CD4-positive, CD25-positive, alpha-beta regulatory T cell (primary cell): ENCODE data around the gene CADM2. TPM values are rescaled to one million over a fixed set of nuclear protein-coding genes. Genes with fewer than 3 reads are reported as not detected.

ENCODE experiments used
- ATAC-seq, 2 donors: fragments of 150-1000 bp; cut with Tn5 transposase; one replicate each; pipeline ENCODE4 v1.10.0; 2021; ENCODE audit warnings: low read depth in 2 of 2, moderate number of reproducible peaks in 2 of 2, moderate library complexity in 1 of 2
- DNase-seq, 3 donors: peaks; one replicate each; pipeline versions ENCODE4 v3.0.0 to v3.0.0-alpha.2; 2012 to 2022; ENCODE audit warnings: mixed read lengths in 1 of 3
- H3K27ac ChIP-seq: one replicate; pipeline ENCODE4 v1.7.0; 2013; ENCODE audit warnings: mild to moderate bottlenecking, low read length; ENCODE audit not compliant: insufficient read depth, poor library complexity, severe bottlenecking
- H3K27me3 ChIP-seq: one replicate; pipeline ENCODE4 v1.7.0; 2013; ENCODE audit warnings: low read length; ENCODE audit not compliant: control insufficient read depth, insufficient read depth
- H3K36me3 ChIP-seq: one replicate; pipeline ENCODE4 v1.7.0; 2013; ENCODE audit warnings: mild to moderate bottlenecking, low read length, moderate library complexity; ENCODE audit not compliant: control insufficient read depth, insufficient read depth
- H3K4me1 ChIP-seq: 2 replicates; pipeline ENCODE4 v1.7.0; 2013; ENCODE audit warnings: mild to moderate bottlenecking, low read length; ENCODE audit not compliant: insufficient read depth, control insufficient read depth, poor library complexity, severe bottlenecking
- H3K4me3 ChIP-seq: one replicate; pipeline ENCODE4 v1.7.0; 2013; ENCODE audit warnings: low read depth, mild to moderate bottlenecking, low read length, moderate library complexity
- H3K9me3 ChIP-seq, 2 experiments: 1 replicate in 1 of 2; 2 replicates in 1 of 2; pipeline ENCODE4 v1.7.0; 2013; ENCODE audit warnings: low read length in 2 of 2, mild to moderate bottlenecking in 1 of 2, moderate library complexity in 1 of 2; ENCODE audit not compliant: control insufficient read depth in 2 of 2
- H3K27ac Mint-ChIP-seq, 3 donors: one replicate each; pipeline ENCODE4 v1.8.0; 2020 to 2022; ENCODE audit warnings: mild to moderate bottlenecking in 3 of 3, mixed read lengths in 3 of 3, moderate library complexity in 2 of 3
- H3K27me3 Mint-ChIP-seq: one replicate; pipeline ENCODE4 v1.8.0; 2022; ENCODE audit warnings: mild to moderate bottlenecking, mixed read lengths
- H3K36me3 Mint-ChIP-seq: one replicate; pipeline ENCODE4 v1.8.0; 2020; ENCODE audit warnings: mixed read lengths
- H3K4me1 Mint-ChIP-seq, 4 donors: one replicate each; pipeline ENCODE4 v1.8.0; 2020 to 2022; ENCODE audit warnings: mixed read lengths in 4 of 4, mild to moderate bottlenecking in 1 of 4
- H3K4me3 Mint-ChIP-seq, 4 donors: one replicate each; pipeline ENCODE4 v1.8.0; 2020 to 2022; ENCODE audit warnings: mild to moderate bottlenecking in 4 of 4, mixed read lengths in 4 of 4, moderate library complexity in 3 of 4
- H3K9me3 Mint-ChIP-seq, 7 donors: one replicate each; pipeline ENCODE4 v1.8.0; 2020 to 2022; ENCODE audit warnings: mixed read lengths in 7 of 7, mild to moderate bottlenecking in 3 of 7, moderate library complexity in 2 of 7
- polyA plus RNA-seq, 4 donors: library from polyadenylated mRNA; unstranded; fragments of 300-500 nt; fragmentation: Illumina TruSeq; gene quantifications; one replicate each; pipeline ENCODE4 v1.2.3, GENCODE V29; 2021
- total RNA-seq: library from RNA; stranded (reverse); gene quantifications from one replicate; pipeline ENCODE4 v1.2.3, GENCODE V29; 2022

The CADM2 gene
- total and polyA plus RNA-seq, 5 donors from 2014 or later, result not detected

DNA sequence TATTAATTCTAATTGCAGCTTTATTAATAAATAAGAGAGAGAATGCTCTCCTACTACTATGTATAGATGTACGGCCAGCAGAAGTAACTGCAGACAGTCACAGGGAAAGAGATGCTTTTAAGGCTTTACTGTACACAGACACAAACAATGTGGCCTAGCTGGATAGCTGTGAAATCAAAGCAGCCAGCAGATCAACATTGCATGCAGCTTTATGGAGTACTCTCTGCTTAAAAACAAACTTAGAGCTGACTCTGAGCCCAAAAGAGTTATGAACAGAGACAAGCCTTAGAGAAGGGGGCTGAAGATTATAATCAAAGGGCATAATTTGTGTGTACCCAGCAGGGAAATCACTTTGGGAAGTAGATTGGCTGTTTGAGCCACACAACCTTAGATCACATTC lies 47.2 kb downstream of the CADM2 start:
- DNase-seq (no peak), ATAC-seq (no peak)
- Mint-ChIP-seq H3K4me1 (no peaks in the 10 kb centered on the region), H3K36me3 (no peaks in the 10 kb centered on the region), H3K4me3 (no peak overlapping the region), H3K27ac (no peak overlapping the region), H3K9me3 (peaks cover 0 to 10% (median 2%) of the 10 kb centered on the region in 7 donors), H3K27me3 (no peaks in the 10 kb centered on the region)
- Histone ChIP-seq H3K36me3 (no peaks in the 10 kb centered on the region), H3K9me3 (no peaks in the 10 kb centered on the region), H3K27ac (no peak overlapping the region), H3K4me1 (no peaks in the 10 kb centered on the region), H3K27me3 (no peaks in the 10 kb centered on the region), H3K4me3 (no peak overlapping the region)

GRCh38 chr3:85007195-85008094 lies 48.7 kb downstream of the CADM2 start:
- Histone ChIP-seq H3K4me1 (no peaks in the 10 kb centered on the region), H3K27ac (no peak overlapping the region), H3K36me3 (no peaks in the 10 kb centered on the region), H3K27me3 (no peaks in the 10 kb centered on the region), H3K4me3 (no peak overlapping the region), H3K9me3 (no peaks in the 10 kb centered on the region)
- H3K27me3 Mint-ChIP-seq, result no peaks in the 10 kb centered on the region
- H3K36me3 Mint-ChIP-seq, result no peaks in the 10 kb centered on the region
- no peaks in the 10 kb centered on the region for H3K4me1 Mint-ChIP-seq
- peaks cover 0 to 10% (median 0%) of the 10 kb centered on the region in 7 donors for H3K9me3 Mint-ChIP-seq
- H3K27ac Mint-ChIP-seq, result no peak overlapping the region
- no peak overlapping the region for H3K4me3 Mint-ChIP-seq
- ATAC-seq, result no peak
- no peak for DNase-seq

DNA sequence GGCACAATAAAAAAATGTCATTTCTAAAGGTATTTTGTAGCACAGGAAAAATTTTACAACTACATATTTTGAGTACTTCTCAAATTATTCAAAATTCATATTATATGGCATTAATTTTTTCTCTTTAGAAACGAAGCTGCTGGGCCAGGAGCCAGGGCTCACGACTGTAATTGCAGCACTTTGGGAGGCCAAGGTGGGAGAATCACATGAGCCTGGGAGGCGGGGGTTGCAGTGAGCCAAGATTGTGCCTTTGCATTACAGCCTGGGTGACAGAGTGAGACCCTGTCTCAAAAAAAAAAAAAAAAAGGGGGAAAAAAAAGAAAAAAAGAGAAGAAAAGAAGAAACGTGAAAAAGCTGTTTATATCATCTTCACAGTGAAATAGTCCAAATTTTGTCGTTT lies 62.0 kb downstream of the CADM2 start:
- Mint-ChIP-seq H3K9me3 (peaks cover 0 to 15% (median 5%) of the 10 kb centered on the region in 7 donors), H3K36me3 (no peaks in the 10 kb centered on the region)

DNA sequence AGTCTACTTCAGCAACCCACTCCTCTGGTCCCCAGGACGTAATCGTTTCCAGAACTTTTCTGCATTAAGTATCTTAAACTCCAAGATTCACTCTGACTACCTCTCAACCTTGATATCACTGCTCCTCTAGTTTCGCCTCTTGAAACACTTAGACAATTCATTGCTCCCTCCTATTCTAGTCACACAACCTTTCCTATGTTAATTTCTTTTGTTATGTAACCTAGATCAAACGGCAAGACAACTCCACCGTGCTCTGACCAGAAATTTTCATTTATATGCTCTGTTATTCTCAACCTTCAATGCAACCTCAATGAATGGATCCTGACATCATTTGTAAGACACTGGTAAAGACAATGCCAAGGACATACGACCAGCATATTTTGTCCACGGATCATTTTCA lies 71.3 kb downstream of the CADM2 start:
- Histone ChIP-seq H3K27ac (no peak overlapping the region), H3K36me3 (no peaks in the 10 kb centered on the region), H3K9me3 (peaks cover 0 to 7% of the 10 kb centered on the region in 2 experiments), H3K27me3 (no peaks in the 10 kb centered on the region), H3K4me3 (no peak overlapping the region), H3K4me1 (no peaks in the 10 kb centered on the region)
- DNase-seq, result no peak
- no peak overlapping the region for H3K27ac Mint-ChIP-seq
- no peaks in the 10 kb centered on the region for H3K36me3 Mint-ChIP-seq
- no peaks in the 10 kb centered on the region for H3K4me1 Mint-ChIP-seq
- no peak overlapping the region for H3K4me3 Mint-ChIP-seq
- ATAC-seq, result no peak
- peaks cover 2 to 31% (median 9%) of the 10 kb centered on the region in 7 donors for H3K9me3 Mint-ChIP-seq
- H3K27me3 Mint-ChIP-seq, result no peaks in the 10 kb centered on the region

More for the DNA sequence above, 62.0 kb downstream of the CADM2 start:
- Histone ChIP-seq H3K27me3 (no peaks in the 10 kb centered on the region), H3K36me3 (no peaks in the 10 kb centered on the region), H3K4me3 (no peak overlapping the region), H3K4me1 (no peaks in the 10 kb centered on the region), H3K27ac (no peak overlapping the region), H3K9me3 (peaks cover 0 to 2% of the 10 kb centered on the region in 2 experiments)
- Mint-ChIP-seq H3K4me3 (no peak overlapping the region), H3K4me1 (no peaks in the 10 kb centered on the region), H3K27me3 (no peaks in the 10 kb centered on the region), H3K27ac (no peak overlapping the region)
- ATAC-seq, result no peak
- no peak for DNase-seq

GRCh38 chr3:85037203-85037602 lies 78.4 kb downstream of the CADM2 start:
- ATAC-seq, result no peak
- Mint-ChIP-seq H3K4me1 (no peaks in the 10 kb centered on the region), H3K9me3 (peaks cover 3 to 27% (median 11%) of the 10 kb centered on the region in 7 donors), H3K27me3 (no peaks in the 10 kb centered on the region), H3K27ac (no peak overlapping the region), H3K36me3 (no peaks in the 10 kb centered on the region), H3K4me3 (no peak overlapping the region)
- H3K4me1 ChIP-seq, result no peaks in the 10 kb centered on the region
- no peaks in the 10 kb centered on the region for H3K27me3 ChIP-seq
- H3K4me3 ChIP-seq, result no peak overlapping the region
- no peaks in the 10 kb centered on the region for H3K9me3 ChIP-seq
- H3K36me3 ChIP-seq, result no peaks in the 10 kb centered on the region
- no peak overlapping the region for H3K27ac ChIP-seq
- DNase-seq, result no peak

DNA sequence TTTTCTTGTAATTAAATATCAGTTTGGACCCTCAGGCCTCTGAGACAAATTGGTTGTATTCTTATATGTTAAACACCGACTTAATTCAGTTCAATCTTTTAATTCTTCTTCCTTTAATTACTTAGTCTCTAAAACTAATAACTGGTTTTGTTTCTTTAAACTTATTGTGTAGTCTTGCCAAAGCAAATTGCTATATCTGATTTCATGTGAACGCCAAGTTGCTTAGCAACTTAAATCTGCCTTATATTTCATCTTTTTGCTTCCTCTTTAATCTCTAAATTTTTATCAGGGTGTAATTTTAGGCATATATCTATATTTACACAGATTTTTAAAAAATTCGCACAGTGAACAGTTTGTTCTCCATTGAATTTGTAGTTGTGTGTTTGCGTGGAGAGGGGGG lies 82.2 kb downstream of the CADM2 start:
- DNase-seq, result no peak
- Mint-ChIP-seq H3K4me3 (no peak overlapping the region), H3K9me3 (peaks cover 2 to 22% (median 6%) of the 10 kb centered on the region in 7 donors), H3K36me3 (no peaks in the 10 kb centered on the region), H3K27me3 (no peaks in the 10 kb centered on the region), H3K27ac (no peak overlapping the region), H3K4me1 (no peaks in the 10 kb centered on the region)
- H3K4me3 ChIP-seq, result no peak overlapping the region
- no peak for ATAC-seq
- no peak overlapping the region for H3K27ac ChIP-seq
- no peaks in the 10 kb centered on the region for H3K9me3 ChIP-seq
- no peaks in the 10 kb centered on the region for H3K36me3 ChIP-seq
- H3K27me3 ChIP-seq, result no peaks in the 10 kb centered on the region
- no peaks in the 10 kb centered on the region for H3K4me1 ChIP-seq

DNA sequence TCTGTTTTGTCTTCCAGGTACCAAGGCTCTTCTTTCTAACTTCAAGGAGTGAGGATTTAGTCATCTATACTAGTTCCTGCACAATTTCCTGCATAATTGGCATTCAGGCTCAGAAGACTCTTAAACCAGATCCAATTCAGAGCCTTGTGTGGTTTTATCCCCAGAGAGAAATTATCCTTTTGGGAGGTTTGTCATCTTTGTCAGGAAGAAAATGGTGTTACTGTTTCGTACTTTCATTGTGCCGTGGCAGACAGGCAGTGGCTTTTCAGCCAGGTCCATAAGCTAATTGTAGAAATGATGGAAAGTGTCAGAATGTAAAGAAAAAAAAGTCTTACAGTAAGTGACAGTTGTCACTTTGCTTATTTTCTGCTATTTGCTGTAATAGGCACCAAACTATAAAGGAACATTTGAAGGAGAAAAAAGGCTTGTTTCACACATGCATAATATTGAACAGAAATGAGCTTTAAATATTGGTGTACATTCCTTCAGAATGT lies 82.8 kb downstream of the CADM2 start:
- H3K36me3 Mint-ChIP-seq, result no peaks in the 10 kb centered on the region
- no peak overlapping the region for H3K4me3 ChIP-seq
- H3K27ac ChIP-seq, result no peak overlapping the region
- no peaks in the 10 kb centered on the region for H3K9me3 ChIP-seq
- DNase-seq (no peak), ATAC-seq (no peak)
- H3K27me3 Mint-ChIP-seq, result no peaks in the 10 kb centered on the region
- H3K27me3 ChIP-seq, result no peaks in the 10 kb centered on the region
- H3K9me3 Mint-ChIP-seq, result peaks cover 2 to 22% (median 6%) of the 10 kb centered on the region in 7 donors
- H3K4me3 Mint-ChIP-seq, result no peak overlapping the region
- H3K4me1 ChIP-seq, result no peaks in the 10 kb centered on the region
- no peaks in the 10 kb centered on the region for H3K4me1 Mint-ChIP-seq
- H3K27ac Mint-ChIP-seq, result no peak overlapping the region
- H3K36me3 ChIP-seq, result no peaks in the 10 kb centered on the region

DNA sequence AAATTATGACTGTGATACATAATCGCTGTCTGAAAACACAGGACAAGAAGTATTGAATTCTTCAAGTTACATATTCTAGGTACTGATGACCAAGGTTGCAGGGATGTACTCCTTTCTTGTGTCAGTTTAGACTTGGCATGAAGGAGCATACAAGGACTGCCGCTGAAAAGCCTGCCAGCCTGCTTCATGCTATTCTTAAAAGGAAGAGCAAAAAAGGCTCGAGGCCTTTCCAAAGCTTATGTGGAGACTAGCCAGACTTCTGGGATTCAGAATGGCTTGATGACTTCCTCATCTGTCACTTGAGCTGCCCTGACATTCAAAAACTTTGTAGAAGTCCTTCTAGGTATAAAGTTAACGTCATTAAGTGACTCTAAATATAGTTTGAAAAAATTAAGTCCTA lies 92.0 kb downstream of the CADM2 start:
- no peak overlapping the region for H3K27ac Mint-ChIP-seq
- H3K27me3 ChIP-seq, result no peaks in the 10 kb centered on the region
- H3K27ac ChIP-seq, result no peak overlapping the region
- no peak overlapping the region for H3K4me3 ChIP-seq
- DNase-seq (no peak), ATAC-seq (no peak)
- no peaks in the 10 kb centered on the region for H3K36me3 Mint-ChIP-seq
- no peaks in the 10 kb centered on the region for H3K27me3 Mint-ChIP-seq
- H3K4me1 Mint-ChIP-seq, result no peaks in the 10 kb centered on the region
- H3K4me3 Mint-ChIP-seq, result no peak overlapping the region
- no peaks in the 10 kb centered on the region for H3K4me1 ChIP-seq
- H3K36me3 ChIP-seq, result no peaks in the 10 kb centered on the region
- peaks cover 0 to 4% of the 10 kb centered on the region in 2 experiments for H3K9me3 ChIP-seq
- peaks cover 0 to 18% (median 8%) of the 10 kb centered on the region in 7 donors for H3K9me3 Mint-ChIP-seq
